GM18867 (cell line): ENCODE measurements around the gene CLIC4.
"Not testable (repeated sequence)": the region's sequence is repeated elsewhere in the genome, so short reads cannot be mapped to it uniquely, and the experiment has no call there.

Source experiments
- ATAC-seq: cut with Tn5 transposase; IDR thresholded peaks from one replicate; pipeline ENCODE4 v1.9.1; 2021; ENCODE audit warnings: mild to moderate bottlenecking, moderate library complexity; ENCODE audit not compliant: unreplicated experiment

Gene CLIC4

DNA sequence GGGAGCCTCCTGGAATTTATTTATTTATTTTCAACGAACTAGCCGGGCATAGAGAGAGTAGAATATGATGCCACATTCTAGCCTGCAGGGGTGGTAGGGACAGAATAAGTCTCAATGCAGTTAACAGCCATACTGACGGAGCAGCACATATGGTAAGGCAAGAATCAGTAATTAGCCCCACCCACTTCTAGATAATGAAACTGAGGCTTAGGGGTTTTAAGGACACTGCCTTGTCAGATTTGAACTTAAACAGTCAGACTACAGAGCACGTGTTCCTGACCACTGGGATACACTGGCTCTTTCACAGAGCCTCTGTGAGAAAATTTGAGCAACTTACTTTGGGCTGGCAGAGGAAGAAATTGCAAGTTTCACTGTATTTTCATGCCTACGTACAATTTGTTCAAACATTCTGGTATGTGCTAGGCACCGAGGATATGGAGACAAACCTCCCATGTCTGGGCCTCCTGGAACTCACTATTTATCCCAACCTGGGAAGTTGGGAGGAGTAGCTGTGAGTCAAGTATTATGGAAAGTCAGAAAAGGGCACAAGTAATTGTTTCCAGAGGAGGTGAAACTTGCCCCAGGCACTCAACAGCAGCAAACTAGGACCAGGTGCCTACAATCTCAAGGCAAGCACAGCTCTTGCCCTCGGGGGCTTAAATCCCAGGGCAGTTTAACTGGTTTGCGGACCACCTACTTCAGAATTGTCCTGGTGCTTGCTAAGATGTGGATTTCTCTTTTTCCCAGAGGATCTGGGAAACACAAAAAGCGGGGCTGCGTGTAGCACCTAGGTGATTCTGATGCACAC lies 1.6 kb upstream of the CLIC4 start:
- ATAC-seq: no peak

DNA sequence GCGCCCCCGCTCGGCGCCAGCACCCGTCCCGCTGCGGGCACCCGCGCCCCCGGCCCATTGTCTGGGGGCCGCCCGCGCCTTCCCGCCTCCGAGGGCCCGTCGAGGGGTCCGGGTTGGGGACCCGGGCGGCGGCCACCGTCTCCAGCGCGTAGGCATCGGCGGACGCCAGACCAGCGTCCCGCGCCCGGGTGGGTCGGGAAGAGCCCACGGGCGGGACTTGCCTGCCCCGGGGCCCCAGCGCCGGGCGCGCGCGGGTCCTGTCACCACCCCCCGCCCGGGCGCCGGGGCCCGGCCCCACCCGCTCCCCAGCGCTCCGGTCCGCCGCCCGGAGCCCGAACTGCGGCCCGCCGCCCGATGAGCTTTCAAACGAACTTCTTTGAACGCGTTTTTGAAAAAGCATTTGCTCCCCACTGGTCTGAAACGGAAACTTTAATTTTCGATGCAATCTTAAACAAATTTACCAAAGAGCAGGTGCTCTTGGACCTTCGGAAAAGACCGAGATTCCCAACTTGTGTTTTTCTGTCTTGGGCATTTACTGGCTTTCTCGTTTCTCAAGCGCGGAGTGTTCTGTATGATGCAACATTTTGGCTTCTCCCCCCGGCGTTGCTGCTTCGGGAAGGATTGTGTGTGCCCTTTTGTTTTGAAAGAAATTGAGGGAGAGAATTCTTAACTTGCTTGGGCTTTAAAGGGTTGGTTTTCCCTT lies 615 bp downstream of the CLIC4 start:
- peak; percentile 8 for ATAC-seq

- no peak for ATAC-seq
These were observed 3.2 kb downstream of the CLIC4 start for GRCh38 chr1:24748191-24749121.

DNA sequence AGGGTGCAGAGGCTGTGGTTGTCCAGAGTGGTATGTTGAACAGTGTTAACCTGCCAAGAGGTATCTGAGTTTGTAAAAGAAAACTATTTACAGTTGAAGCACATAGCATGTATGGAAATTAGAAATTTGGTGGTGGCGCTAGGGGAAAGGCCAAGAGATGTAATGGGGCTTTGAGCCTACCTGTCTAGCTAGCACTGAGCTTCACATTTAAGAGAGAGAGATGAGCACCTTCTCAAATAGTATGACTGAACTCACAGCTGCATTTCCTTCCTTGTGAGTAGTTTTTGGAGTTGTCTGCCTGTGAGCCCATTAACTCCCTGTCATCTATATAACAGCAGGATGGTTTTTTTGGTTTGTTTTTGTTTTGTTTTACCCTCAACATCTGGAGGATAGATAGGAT lies 4.0 kb downstream of the CLIC4 start:
- no peak for ATAC-seq

DNA sequence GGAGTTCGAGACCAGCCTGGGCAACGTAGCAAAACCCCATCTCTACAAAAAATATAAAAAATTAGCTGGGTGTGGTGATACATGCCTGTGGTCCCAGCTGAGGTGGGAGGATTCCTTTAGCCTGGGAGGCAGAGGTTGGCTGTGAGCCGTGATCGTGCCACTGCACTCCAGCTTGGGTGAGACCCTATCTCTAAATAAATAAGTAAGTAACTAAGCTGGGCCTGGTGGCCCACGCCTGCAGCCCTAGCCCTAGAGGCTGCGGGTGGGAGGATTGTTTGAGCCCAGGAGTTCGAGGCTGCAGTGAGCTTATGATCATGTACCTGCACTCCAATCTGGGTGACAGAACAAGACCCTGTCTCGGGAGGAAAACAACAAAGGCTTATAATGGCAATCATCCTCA lies 4.6 kb downstream of the CLIC4 start:
- no peak for ATAC-seq

- no peak for ATAC-seq
These were observed 6.6 kb downstream of the CLIC4 start for GRCh38 chr1:24751833-24752232.

GRCh38 chr1:24752305-24752704 lies 7.1 kb downstream of the CLIC4 start:
- no peak for ATAC-seq

DNA sequence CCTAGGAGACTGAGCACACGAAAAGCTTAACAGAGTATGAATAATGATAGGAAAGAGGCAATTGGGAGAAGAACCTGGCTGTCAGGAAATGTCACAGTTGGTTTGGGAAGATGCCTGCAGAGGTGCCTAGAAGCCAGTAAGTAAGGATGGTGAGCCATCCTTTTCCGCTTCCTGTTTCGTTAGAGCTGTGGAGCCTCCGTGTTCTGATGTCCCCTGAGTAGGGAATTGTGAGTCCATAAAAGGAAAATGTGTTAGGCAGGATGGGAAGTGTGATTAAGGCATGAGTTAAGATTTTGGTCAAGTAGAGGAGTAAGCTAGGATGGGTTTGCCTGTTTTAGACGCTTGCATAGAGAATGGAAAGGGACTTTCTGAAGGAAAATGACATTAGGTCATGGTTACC lies 9.0 kb downstream of the CLIC4 start:
- no peak for ATAC-seq

GRCh38 chr1:24755323-24755722 lies 10.1 kb downstream of the CLIC4 start:
- not testable (repeated sequence) for ATAC-seq

DNA sequence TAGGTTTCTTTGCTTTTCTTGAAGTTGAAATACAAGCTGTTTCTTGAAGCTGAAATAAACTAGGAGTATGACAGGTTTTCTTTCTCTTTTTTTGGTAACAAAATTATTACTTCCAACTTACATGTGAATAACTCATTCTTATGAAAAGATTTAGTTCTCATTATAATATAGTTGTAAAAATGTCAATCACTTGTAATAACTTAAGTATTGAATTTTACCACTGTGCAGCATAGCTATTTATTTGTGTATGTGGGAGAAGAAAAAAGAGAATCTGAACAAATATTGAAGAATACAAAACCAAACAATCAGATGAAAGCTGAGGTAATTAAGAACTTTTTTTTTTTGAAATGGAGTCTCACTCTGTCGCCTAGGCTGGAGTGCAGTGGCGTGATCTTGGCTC lies 11.1 kb downstream of the CLIC4 start:
- ATAC-seq: no peak

DNA sequence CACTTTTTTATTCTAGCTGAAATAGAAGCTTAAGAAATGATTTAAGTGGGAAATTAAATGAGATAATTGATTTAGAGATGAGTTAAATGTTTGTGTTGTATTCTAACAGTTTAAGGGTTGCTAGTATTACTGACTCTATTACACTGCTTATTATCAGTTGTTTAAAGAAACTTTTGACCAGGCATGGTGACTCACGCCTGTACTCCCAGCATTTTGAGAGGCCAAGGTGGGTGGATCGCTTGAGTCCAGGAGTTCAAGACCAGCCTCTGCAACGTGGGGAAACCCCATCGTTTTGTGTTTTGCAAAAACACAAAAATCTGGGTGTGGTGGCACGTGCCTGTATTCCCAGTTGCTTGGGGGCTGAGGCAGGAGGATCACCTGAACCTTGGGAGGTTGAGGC lies 14.2 kb downstream of the CLIC4 start:
- no peak for ATAC-seq

GRCh38 chr1:24761582-24761981 lies 16.3 kb downstream of the CLIC4 start:
- ATAC-seq: no peak

GRCh38 chr1:24762133-24762676 lies 17.0 kb downstream of the CLIC4 start:
- no peak for ATAC-seq

GRCh38 chr1:24763671-24764070 lies 18.4 kb downstream of the CLIC4 start:
- ATAC-seq: no peak

GRCh38 chr1:24764439-24764838 lies 19.2 kb downstream of the CLIC4 start:
- no peak for ATAC-seq

DNA sequence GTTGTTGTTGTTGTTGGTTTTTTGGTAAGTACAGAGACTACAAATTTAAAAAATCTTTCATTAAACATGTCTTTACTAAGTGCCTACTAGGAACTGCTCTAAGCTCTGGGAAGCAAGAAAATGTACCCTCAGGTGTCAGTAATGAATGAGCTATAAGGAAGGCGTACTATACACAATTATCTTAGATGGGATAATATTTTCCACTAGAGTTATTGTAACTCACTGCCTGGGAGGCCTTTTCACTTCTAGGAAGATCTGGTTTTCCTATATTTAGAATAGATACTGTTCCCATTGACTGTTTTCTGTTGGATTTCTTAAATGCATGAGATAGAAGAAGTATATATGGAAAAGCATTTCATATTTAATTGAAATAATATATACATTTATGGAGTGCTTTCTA lies 19.6 kb downstream of the CLIC4 start:
- ATAC-seq: no peak

DNA sequence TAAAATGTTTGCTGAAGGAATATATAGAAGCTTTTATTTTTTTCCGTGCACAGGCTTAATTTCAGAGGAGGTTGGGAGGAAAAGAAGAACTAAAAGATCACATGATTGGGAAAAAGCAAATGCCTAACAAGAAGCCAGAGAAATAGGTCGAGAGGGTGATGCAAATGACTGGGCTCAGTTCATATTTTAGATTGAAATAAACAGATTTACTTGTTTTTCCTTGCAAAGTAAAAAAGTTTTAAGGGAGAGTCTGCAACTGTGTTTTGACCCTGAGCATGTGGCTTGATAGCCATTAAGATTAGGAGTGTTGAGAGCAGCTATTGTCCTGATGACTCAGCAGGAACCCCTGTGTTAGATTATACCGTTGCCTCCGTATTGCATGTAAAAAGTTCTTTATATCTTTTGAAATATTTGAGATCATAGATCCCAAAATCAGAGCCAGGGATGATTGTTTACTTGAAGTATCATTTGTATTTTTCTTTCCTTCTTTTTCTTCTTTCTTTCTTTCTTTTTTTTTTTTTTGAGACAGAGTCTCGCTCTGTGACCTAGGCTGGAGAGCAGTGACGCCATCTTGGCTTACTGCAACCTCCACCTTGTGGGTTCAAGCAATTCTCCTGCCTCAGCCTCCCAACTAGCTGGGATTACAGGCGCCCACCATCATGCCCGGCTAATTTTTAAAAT lies 20.2 kb downstream of the CLIC4 start:
- ATAC-seq: no peak

GRCh38 chr1:24767351-24767750 lies 22.1 kb downstream of the CLIC4 start:
- no peak for ATAC-seq

DNA sequence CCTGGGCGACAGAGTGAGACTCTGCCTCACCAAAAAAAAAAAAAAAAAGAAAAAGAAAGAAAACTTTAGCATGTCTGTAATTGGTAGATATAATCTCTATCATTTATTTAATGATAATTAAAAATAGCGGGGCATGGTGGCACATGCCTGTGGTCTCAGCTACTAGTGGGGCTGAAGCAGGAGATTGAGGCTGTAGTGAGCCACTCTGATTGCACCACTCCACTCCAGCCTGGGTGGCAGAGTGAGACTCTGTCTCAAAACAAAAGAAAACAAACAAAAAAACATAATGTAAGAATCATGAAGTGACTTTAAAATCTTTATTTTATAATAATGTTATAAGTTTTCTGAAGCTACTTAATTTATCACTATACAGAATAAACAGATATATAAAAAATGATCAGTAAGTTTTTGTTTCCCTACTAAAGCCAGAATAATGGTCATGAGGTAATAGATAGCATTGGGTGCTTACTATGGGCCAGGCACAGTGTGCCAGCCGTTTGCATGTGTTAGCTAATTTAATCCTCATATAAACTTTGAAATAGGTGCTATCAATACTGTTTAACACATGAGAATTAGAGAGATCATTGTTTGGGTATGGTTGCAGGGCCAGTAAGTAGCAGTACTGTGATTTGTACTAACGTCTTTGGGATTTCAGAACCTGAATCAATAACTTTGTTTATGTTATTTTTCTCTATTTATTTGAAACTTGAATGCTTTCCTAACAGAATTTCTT lies 23.8 kb downstream of the CLIC4 start:
- ATAC-seq: no peak
